GM23338 (cell line): ENCODE measurements around the gene BAHCC1. TPM values are rescaled to one million over a fixed set of nuclear protein-coding genes. Genes with fewer than 3 reads are reported as not detected.
A peak's percentile ranks its signal among the peaks of the same experiment; 100 is the strongest.

Experiments used
- ATAC-seq: fragments of 200-7000 bp; cut with Tn5 transposase; 3 replicates; pipeline ENCODE4 v1.9.1; 2020
- DNase-seq: peaks from one replicate; pipeline ENCODE4 v3.0.0-alpha.2; 2015; ENCODE audit warnings: low spot score
- H2AFZ ChIP-seq: fragments of 200-600 bp; sonication (generic); 2 replicates; pipeline ENCODE4 v1.8.0; 2016; ENCODE audit warnings: antibody characterized with exemption, mild to moderate bottlenecking, moderate library complexity
- H3F3A ChIP-seq: fragments of 200-600 bp; sonication (generic); replicated peaks from 2 replicates; pipeline ENCODE4 v1.8.0; 2017; ENCODE audit warnings: antibody characterized with exemption, mixed run types, low read depth
- H3K27ac ChIP-seq: fragments of 200-600 bp; sonication (generic); 2 replicates; pipeline ENCODE4 v1.6.1; 2016; ENCODE audit warnings: low read depth
- H3K27me3 ChIP-seq: fragments of 200-600 bp; sonication (generic); 2 replicates; pipeline ENCODE4 v1.8.0; 2016; ENCODE audit warnings: mild to moderate bottlenecking, mixed run types, moderate library complexity; ENCODE audit not compliant: insufficient read depth
- H3K36me3 ChIP-seq: fragments of 200-600 bp; sonication (generic); 2 replicates; pipeline ENCODE4 v1.8.0; 2016; ENCODE audit warnings: mild to moderate bottlenecking; ENCODE audit not compliant: insufficient read depth
- H3K4me1 ChIP-seq: fragments of 200-600 bp; sonication (generic); 2 replicates; pipeline ENCODE4 v1.8.0; 2016; ENCODE audit warnings: mild to moderate bottlenecking, moderate library complexity; ENCODE audit not compliant: insufficient read depth
- H3K4me2 ChIP-seq: fragments of 200-600 bp; sonication (generic); 2 replicates; pipeline ENCODE4 v1.7.1; 2017; ENCODE audit warnings: mixed run types
- H3K4me3 ChIP-seq: fragments of 200-600 bp; sonication (generic); 2 replicates; pipeline ENCODE4 v1.6.1; 2016; ENCODE audit warnings: mixed run types
- H3K79me2 ChIP-seq: fragments of 200-600 bp; sonication (generic); replicated peaks from 2 replicates; pipeline ENCODE4 v1.8.0; 2017; ENCODE audit warnings: mild to moderate bottlenecking; ENCODE audit not compliant: insufficient read depth
- H3K9me2 ChIP-seq: fragments of 200-600 bp; sonication (generic); 2 replicates; pipeline ENCODE4 v1.8.0; 2017; ENCODE audit not compliant: insufficient read depth
- H4K20me1 ChIP-seq: fragments of 200-600 bp; sonication (generic); replicated peaks from 2 replicates; pipeline ENCODE4 v1.8.0; 2017; ENCODE audit warnings: mild to moderate bottlenecking; ENCODE audit not compliant: insufficient read depth
- H3K27ac Mint-ChIP-seq: 2 replicates; pipeline ENCODE4 v1.8.0; 2020; ENCODE audit warnings: inconsistent platforms, mild to moderate bottlenecking, moderate library complexity, mixed read lengths
- H3K27me3 Mint-ChIP-seq: 3 replicates; pipeline ENCODE4 v1.8.0; 2022; ENCODE audit warnings: low read depth, mild to moderate bottlenecking, moderate library complexity, mixed read lengths, inconsistent platforms; ENCODE audit not compliant: insufficient read depth, poor library complexity
- H3K36me3 Mint-ChIP-seq: 3 replicates; pipeline ENCODE4 v1.8.0; 2021; ENCODE audit warnings: low read depth, mild to moderate bottlenecking, inconsistent platforms, moderate library complexity, mixed read lengths
- H3K4me1 Mint-ChIP-seq: 3 replicates; pipeline ENCODE4 v1.8.0; 2020; ENCODE audit warnings: mild to moderate bottlenecking, inconsistent platforms, mixed read lengths
- H3K4me3 Mint-ChIP-seq: 3 replicates; pipeline ENCODE4 v1.8.0; 2021; ENCODE audit warnings: moderate library complexity, mild to moderate bottlenecking, inconsistent platforms, mixed read lengths
- H3K9me3 Mint-ChIP-seq: 3 replicates; pipeline ENCODE4 v1.8.0; 2020; ENCODE audit warnings: moderate library complexity, mild to moderate bottlenecking, inconsistent platforms, mixed read lengths
- CREB1 ChIP-seq: fragments of 250-450 bp; sonication (Bioruptor Pico); IDR thresholded peaks from 2 replicates; pipeline ENCODE4 v1.5.0; 2020; ENCODE audit warnings: low read depth, mild to moderate bottlenecking, moderate library complexity
- ETS1 ChIP-seq: IDR thresholded peaks from 2 replicates; pipeline ENCODE4 v1.6.1; 2016; ENCODE audit warnings: antibody characterized with exemption
- EZH2 ChIP-seq: fragments of 200-600 bp; sonication (generic); IDR thresholded peaks from one replicate; pipeline ENCODE4 v1.8.0; 2017; ENCODE audit warnings: antibody characterized with exemption, mild to moderate bottlenecking, low read depth; ENCODE audit not compliant: unreplicated experiment
- EZH2phosphoT487 ChIP-seq: fragments of 200-600 bp; sonication (generic); IDR thresholded peaks from one replicate; pipeline ENCODE4 v1.8.1; 2018; ENCODE audit warnings: antibody characterized with exemption; ENCODE audit not compliant: unreplicated experiment
- JUNB ChIP-seq: IDR thresholded peaks from one replicate; pipeline ENCODE4 v1.6.1; 2016; ENCODE audit warnings: antibody characterized with exemption; ENCODE audit not compliant: unreplicated experiment
- NANOG ChIP-seq: IDR thresholded peaks from 2 replicates; pipeline ENCODE4 v1.6.1; 2016; ENCODE audit warnings: antibody characterized with exemption, borderline replicate concordance
- POLR2AphosphoS5 ChIP-seq: IDR thresholded peaks from 2 replicates; pipeline ENCODE4 v1.6.1; 2016; ENCODE audit warnings: antibody characterized with exemption, low read depth
- REST ChIP-seq: IDR thresholded peaks from one replicate; pipeline ENCODE4 v1.6.1; 2018; ENCODE audit warnings: antibody characterized with exemption; ENCODE audit not compliant: unreplicated experiment
- STAT1 ChIP-seq: IDR thresholded peaks from one replicate; pipeline ENCODE4 v1.6.1; 2016; ENCODE audit warnings: antibody characterized with exemption; ENCODE audit not compliant: unreplicated experiment
- ZNF114 ChIP-seq: fragments of 250-450 bp; sonication (Bioruptor Pico); IDR thresholded peaks from 2 replicates; pipeline ENCODE4 v1.5.0; 2020; ENCODE audit warnings: mild to moderate bottlenecking, moderate library complexity
- ZNF331 ChIP-seq: fragments of 250-450 bp; sonication (Bioruptor Pico); IDR thresholded peaks from 2 replicates; pipeline ENCODE4 v1.5.0; 2020; ENCODE audit warnings: low read depth, mild to moderate bottlenecking, moderate library complexity
- polyA plus RNA-seq: library from polyadenylated mRNA; unstranded; fragments of >200 nt; fragmentation: Nextera tagmentation; extraction: Ambion mirVana; gene quantifications from 2 replicates; pipeline ENCODE4 v1.2.1, GENCODE V29; 2016
- total RNA-seq: library from RNA; depleted of rRNA; stranded (reverse); fragments of >200 nt; shearing (Covaris generic); gene quantifications from 2 replicates; pipeline ENCODE4 v1.2.3, GENCODE V29; 2014
- TF ChIP-seq, protein P1 (sequence below), 2 experiments: fragments of 200-600 bp in 1 of 2; sonication (generic) in 1 of 2; conservative IDR thresholded peaks; 2 replicates each; pipeline versions ENCODE4 v1.5.1 to v1.6.1; 2016 to 2017; ENCODE audit warnings: antibody characterized with exemption in 2 of 2, low read depth in 2 of 2, mild to moderate bottlenecking in 2 of 2, moderate library complexity in 1 of 2

Gene BAHCC1
- total and polyA plus RNA-seq, 2 experiments from 2014 or later = 0.24 to 1.1 TPM

DNA sequence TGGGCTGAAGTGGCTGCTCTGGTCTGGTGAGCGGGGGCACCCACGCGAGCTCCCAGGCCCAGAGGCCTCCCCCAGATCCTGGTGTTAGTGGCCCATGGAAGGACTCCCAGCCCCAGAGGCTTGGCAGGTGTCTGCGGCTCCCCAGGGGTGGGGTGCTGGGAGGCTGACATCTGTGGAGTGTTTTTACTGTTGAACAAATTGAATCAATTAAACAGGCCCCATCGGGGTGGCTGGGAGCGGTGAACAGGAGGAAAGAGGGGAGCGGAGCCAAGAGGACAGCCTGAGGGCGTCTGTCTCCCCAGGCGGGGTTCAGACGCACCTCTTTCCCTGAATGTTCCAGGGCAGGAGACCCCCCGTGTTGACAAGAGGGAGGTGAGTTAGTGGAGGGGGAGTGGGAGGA is 87.4 kb downstream of the BAHCC1 start:
- Histone ChIP-seq H3K27ac (no peak overlapping the region), H3K4me2 (no peak overlapping the region), H3K79me2 (no peaks in the 10 kb centered on the region), H3F3A (no peaks in the 10 kb centered on the region), H2AFZ (no peak overlapping the region), H3K36me3 (no peaks in the 10 kb centered on the region), H3K4me1 (no peaks in the 10 kb centered on the region; the same call in 1 of the 2 replicates), H3K27me3 (peaks cover 63% of the 10 kb centered on the region), H4K20me1 (no peaks in the 10 kb centered on the region), H3K9me2 (no peaks in the 10 kb centered on the region), H3K4me3 (no peak overlapping the region)
- H3K36me3 Mint-ChIP-seq = no peaks in the 10 kb centered on the region; the same call in 2 of the 3 replicates
- H3K4me1 Mint-ChIP-seq = peaks cover 2% of the 10 kb centered on the region; the same call in 1 of the 3 replicates
- peak overlapping the region; percentile 42; the same call in 1 of the 3 replicates for H3K4me3 Mint-ChIP-seq
- no peak for TF ChIP-seq ZNF114
- TF ChIP-seq STAT1 = no peak
- TF ChIP-seq, protein P1, sequence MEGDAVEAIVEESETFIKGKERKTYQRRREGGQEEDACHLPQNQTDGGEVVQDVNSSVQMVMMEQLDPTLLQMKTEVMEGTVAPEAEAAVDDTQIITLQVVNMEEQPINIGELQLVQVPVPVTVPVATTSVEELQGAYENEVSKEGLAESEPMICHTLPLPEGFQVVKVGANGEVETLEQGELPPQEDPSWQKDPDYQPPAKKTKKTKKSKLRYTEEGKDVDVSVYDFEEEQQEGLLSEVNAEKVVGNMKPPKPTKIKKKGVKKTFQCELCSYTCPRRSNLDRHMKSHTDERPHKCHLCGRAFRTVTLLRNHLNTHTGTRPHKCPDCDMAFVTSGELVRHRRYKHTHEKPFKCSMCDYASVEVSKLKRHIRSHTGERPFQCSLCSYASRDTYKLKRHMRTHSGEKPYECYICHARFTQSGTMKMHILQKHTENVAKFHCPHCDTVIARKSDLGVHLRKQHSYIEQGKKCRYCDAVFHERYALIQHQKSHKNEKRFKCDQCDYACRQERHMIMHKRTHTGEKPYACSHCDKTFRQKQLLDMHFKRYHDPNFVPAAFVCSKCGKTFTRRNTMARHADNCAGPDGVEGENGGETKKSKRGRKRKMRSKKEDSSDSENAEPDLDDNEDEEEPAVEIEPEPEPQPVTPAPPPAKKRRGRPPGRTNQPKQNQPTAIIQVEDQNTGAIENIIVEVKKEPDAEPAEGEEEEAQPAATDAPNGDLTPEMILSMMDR (conservative IDR thresholded peaks at IDR 0.05; ENCODE audit: low read depth in 2 of 2) = no peak
- H3K27me3 Mint-ChIP-seq = peaks cover 53% of the 10 kb centered on the region
- peaks cover 3% of the 10 kb centered on the region; the same call in 1 of the 3 replicates for H3K9me3 Mint-ChIP-seq
- DNase-seq = no peak
- no peak for ATAC-seq
- H3K27ac Mint-ChIP-seq = no peak overlapping the region

- no peaks in the 10 kb centered on the region for H3K36me3 ChIP-seq
- ATAC-seq (peak; percentile 4), DNase-seq (no peak)
- H3K4me3 Mint-ChIP-seq = peak overlapping the region; percentile 45; the same call in 2 of the 3 replicates
- no peaks in the 10 kb centered on the region for H3F3A ChIP-seq
- H3K4me1 ChIP-seq = no peaks in the 10 kb centered on the region; the same call in 1 of the 2 replicates
- peaks cover 63% of the 10 kb centered on the region for H3K27me3 ChIP-seq
- peak overlapping the region; percentile 72 for H2AFZ ChIP-seq
- H3K27ac ChIP-seq = no peak overlapping the region
- peak overlapping the region; percentile 73 for H3K4me3 ChIP-seq
- peaks cover 52% of the 10 kb centered on the region for H3K27me3 Mint-ChIP-seq
- H3K4me2 ChIP-seq = peak overlapping the region; percentile 89
- H3K79me2 ChIP-seq = no peaks in the 10 kb centered on the region
- H3K27ac Mint-ChIP-seq = no peak overlapping the region
- peaks cover 3% of the 10 kb centered on the region; the same call in 1 of the 3 replicates for H3K9me3 Mint-ChIP-seq
- peaks cover 2% of the 10 kb centered on the region; the same call in 1 of the 3 replicates for H3K4me1 Mint-ChIP-seq
- H4K20me1 ChIP-seq = no peaks in the 10 kb centered on the region
- no peaks in the 10 kb centered on the region for H3K9me2 ChIP-seq
- no peaks in the 10 kb centered on the region; the same call in 2 of the 3 replicates for H3K36me3 Mint-ChIP-seq
- TF ChIP-seq EZH2 (no peak), ETS1 (no peak), STAT1 (no peak), POLR2AphosphoS5 (no peak), JUNB (no peak), EZH2phosphoT487 (no peak), ZNF114 (no peak), CREB1 (CRISPR knock-in tag) (no peak), NANOG (no peak), ZNF331 (no peak), REST (no peak)
- TF ChIP-seq, protein P1 (conservative IDR thresholded peaks at IDR 0.05; ENCODE audit: low read depth in 2 of 2) = no peak
Measured at GRCh38 chr17:81483085-81483861, 88.0 kb downstream of the BAHCC1 start.
